NCI-H345 (cell line): ENCODE results near the gene RNASEL.
A peak's percentile ranks its signal among the peaks of the same experiment; 100 is the strongest.

Source experiments
- DNase-seq: peaks from one replicate; lab custom pipeline; 2025; lab: John Stamatoyannopoulos, UW

The RNASEL gene

GRCh38 chr1:182621906-182622305, 32.9 kb upstream of the RNASEL start:
- no peak for DNase-seq

GRCh38 chr1:182620924-182621585, 32.0 kb upstream of the RNASEL start:
- DNase-seq, result no peak

- DNase-seq, result peak; percentile 34
Measured at GRCh38 chr1:182617734-182618351, 28.8 kb upstream of the RNASEL start.

GRCh38 chr1:182617014-182617429, 28.0 kb upstream of the RNASEL start:
- peak; percentile 52 for DNase-seq

GRCh38 chr1:182616130-182617013, 27.3 kb upstream of the RNASEL start:
- DNase-seq, result peak; percentile 98

GRCh38 chr1:182615468-182616129, 26.5 kb upstream of the RNASEL start:
- DNase-seq, result peak; percentile 66

GRCh38 chr1:182614796-182615454, 25.9 kb upstream of the RNASEL start:
- DNase-seq, result peak; percentile 84

GRCh38 chr1:182611787-182612186, 22.7 kb upstream of the RNASEL start:
- DNase-seq, result peak; percentile 93

GRCh38 chr1:182611326-182611725, 22.3 kb upstream of the RNASEL start:
- DNase-seq, result peak; percentile 64

GRCh38 chr1:182610606-182611194, 21.6 kb upstream of the RNASEL start:
- DNase-seq, result no peak

GRCh38 chr1:182608845-182609610, 20.0 kb upstream of the RNASEL start:
- DNase-seq, result no peak

- DNase-seq, result no peak
Measured at GRCh38 chr1:182608236-182608635, 19.2 kb upstream of the RNASEL start.

GRCh38 chr1:182607566-182607965, 18.5 kb upstream of the RNASEL start:
- DNase-seq, result no peak

- peak; percentile 96 for DNase-seq
Measured at GRCh38 chr1:182604175-182605164, 15.4 kb upstream of the RNASEL start, which contains the start of gene RGS16. TSS of gene RGS16 (minus strand) at chr1:182604389. CDS start at chr1:182604259, 130 bp downstream.

GRCh38 chr1:182603646-182604174, 14.7 kb upstream of the RNASEL start:
- peak; percentile 43 for DNase-seq

GRCh38 chr1:182602935-182603645, 14.0 kb upstream of the RNASEL start:
- DNase-seq, result no peak

GRCh38 chr1:182601913-182602312, 12.9 kb upstream of the RNASEL start:
- DNase-seq, result no peak

GRCh38 chr1:182601416-182601786, 12.3 kb upstream of the RNASEL start:
- peak; percentile 79 for DNase-seq
